HG03521 (cell line): Measurements from ENCODE around the gene ZMPSTE24.

Source experiments
- ATAC-seq: cut with Tn5 transposase; IDR thresholded peaks from one replicate; pipeline ENCODE4 v1.9.1; 2021; ENCODE audit warnings: mild to moderate bottlenecking, moderate library complexity; ENCODE audit not compliant: unreplicated experiment

ZMPSTE24 gene

DNA sequence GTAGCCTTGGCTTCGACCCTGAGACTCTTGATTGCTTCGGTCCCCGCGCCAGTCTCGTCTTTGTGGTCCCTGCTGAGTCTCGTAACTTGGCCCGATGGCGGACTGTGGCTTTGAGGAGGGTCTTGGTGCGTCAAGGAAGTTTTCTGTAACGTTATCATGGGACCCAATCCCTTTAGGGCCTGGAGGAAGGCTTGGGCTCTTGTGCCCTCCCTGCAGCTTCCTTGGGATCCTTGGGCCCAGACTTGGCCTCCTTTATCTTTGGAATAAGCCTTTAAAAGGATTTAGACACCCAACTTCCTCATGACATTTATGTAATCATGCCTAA lies 371 bp downstream of the ZMPSTE24 start:
- no peak for ATAC-seq

DNA sequence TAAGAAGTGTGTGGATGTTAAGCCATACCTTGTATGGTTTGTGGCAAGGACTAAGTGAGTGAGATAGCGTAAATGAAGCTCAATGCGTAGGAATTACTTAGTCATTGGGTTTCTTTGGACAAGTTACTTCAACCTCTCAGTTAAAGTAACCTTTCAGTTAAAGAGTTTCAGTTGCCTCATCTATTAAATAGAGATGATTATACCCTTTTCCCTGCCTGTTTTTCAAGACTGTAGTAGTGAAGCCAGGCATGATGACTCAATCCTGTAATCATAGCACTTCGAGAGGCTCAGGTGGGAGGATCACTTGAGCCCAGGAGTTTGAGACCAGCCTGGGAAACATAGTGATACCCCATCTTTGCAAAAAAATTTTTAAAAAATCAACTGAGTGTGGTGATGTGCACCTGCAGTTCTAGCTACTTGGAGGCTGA lies 6.3 kb downstream of the ZMPSTE24 start:
- no peak for ATAC-seq

DNA sequence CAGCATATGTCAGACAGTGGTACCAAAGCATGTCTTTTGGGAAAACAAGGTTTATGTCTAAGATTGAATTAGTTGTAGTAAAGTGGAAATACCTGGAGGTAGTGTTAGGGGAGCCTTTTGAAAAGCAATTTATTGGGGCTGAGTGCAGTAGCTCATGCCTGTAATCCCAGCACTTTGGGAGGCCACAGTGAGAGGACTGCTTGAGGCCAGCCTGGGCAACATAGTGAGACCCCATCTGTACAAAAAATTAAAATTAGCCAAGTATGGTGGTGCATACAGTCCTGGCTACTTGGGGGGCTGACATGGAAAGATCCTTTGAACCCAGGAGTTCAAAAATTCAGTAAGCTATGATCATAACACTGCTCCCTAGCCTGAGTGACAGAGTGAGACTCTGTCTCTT lies 7.3 kb downstream of the ZMPSTE24 start:
- ATAC-seq, result no peak

DNA sequence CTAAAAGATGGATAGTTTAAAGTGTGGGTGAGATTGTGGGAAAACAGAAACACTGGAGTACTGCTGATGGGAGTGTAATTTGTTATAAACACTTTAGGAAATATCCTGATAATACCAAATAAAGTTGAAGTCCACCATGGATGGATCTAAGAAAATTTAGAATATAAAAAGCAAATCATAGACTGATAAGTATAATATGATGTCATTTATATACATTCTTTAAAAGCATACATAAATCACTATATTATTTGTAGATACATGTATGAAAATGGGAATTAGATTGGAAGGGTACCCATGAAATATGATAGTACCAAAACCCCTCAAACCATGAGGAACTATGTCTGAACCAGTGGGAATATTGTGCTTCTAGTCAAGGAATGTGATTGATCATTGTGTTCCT lies 7.9 kb downstream of the ZMPSTE24 start:
- no peak for ATAC-seq

DNA sequence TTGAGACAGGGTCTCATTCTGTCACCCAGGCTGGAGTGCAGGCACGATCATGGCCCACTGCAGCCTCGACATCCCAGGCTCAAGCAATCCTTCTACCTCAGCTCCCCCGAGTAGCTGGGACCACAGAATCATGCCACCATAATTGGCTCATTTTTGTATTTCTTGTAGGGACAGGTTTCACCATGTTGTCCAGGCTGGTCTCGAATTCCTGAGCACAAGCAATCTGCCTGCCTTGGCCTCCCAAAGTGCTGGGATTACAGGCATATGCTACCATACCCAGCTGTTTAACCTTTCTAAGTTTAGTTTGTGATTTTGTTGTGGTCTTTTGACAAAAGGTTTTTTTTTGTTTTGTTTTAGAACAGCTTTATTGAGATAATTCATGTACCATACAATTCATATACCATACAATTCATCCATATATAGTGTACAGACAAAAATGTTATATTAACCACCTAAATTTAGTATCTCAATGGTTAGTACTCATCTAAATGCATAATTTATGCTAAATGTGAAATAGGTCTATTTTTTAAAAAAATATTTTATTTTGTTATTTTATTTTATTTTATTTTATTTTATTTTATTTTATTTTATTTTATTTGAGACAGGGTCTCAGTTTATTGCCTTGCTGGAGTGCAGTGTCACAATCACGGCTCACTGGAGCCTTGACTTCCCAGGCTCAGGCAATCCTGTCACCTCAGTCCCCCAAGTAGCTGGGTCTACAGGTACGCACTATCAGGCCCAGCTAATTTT lies 8.9 kb downstream of the ZMPSTE24 start:
- ATAC-seq, result no peak

DNA sequence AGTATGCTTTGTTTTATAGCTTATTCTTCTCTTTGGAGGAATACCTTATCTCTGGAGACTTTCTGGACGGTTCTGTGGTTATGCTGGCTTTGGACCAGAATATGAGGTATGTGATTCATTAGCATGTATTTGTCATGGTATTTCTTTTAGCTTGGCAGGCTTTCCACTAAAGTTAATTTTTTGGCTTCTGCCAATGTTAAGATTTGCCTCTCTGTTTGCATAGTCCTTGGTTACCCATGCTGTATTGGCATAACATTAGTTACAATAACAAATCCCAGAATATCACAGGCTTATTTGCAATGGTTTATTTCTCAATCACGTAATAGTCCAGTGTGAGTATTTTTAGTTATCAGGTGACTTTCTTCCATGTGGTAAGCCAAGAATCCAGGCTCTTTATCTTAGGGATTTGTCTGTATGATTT lies 9.7 kb downstream of the ZMPSTE24 start:
- ATAC-seq, result no peak

DNA sequence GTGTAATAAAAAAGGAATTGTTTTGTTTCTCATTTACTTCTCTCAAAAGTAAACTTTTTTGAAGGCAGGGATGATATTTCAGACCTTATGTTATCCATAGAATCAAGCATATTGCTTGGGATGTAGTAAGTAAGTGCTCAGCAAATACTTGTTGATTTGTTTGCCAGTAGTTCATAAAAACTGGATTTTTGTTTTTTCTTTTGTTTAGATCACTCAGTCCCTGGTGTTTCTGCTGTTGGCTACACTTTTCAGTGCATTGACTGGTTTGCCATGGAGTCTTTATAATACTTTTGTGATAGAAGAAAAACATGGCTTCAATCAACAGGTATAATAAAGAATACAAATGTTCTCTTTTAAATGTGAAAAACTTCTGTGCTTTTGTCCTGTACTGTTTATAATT lies 10.2 kb downstream of the ZMPSTE24 start:
- no peak for ATAC-seq

DNA sequence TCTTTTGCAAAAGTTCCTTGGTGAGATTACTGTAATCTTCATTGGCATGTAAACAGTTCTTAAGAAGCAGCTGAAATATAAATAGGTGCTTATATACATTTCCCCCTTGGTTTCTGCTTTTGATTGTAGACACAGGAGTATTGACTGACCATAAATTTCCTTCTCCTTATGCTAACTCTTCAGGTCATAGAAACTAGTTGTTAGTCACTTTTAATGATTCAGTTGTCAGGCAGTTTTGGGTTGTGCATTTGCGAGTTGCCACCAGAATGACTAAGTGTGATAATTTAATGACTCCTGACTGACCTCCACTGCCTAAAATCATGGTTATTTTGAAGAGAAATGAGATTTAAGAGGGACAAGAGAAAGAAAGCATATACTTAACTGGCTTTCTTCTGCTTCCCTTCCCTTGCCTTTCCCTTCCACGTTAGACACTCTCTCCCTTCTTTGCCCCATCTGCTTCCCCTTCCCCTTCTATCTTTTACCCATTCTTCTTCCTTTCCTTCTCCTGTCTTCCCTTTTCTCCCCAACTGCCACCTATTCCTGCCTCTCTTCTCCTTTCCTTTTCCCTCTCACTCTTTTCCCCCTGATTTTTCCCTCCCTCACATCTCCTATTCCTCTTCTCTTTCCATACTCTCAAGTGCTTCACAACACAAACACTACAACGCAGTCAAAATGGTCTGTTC lies 12.3 kb downstream of the ZMPSTE24 start:
- ATAC-seq, result no peak

DNA sequence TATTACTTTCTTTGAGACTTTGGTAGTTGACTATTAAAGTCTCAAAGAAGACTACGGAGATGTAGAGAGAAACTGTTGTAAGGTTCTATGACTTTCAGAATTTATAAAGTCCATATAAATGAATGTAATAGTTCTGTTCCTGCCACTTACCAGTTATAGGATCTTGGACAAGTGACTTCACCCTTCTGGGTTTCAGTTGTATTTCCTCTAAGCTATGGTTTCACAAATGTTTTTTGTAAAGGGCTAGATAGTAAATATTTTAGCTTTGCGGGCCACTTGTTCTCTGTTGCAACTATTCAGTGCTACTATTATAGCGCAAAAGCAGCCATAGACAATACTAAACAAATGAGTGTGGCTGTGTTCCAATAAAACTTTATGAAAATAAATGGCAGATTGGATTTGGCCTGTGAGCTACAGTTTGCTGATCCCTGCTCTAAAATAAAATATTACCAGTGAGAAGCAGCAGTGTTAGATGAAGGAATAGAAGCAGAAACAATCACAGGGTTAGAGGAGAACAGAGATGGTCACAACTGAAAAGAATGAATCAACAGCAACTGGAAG lies 14.7 kb downstream of the ZMPSTE24 start:
- no peak for ATAC-seq

DNA sequence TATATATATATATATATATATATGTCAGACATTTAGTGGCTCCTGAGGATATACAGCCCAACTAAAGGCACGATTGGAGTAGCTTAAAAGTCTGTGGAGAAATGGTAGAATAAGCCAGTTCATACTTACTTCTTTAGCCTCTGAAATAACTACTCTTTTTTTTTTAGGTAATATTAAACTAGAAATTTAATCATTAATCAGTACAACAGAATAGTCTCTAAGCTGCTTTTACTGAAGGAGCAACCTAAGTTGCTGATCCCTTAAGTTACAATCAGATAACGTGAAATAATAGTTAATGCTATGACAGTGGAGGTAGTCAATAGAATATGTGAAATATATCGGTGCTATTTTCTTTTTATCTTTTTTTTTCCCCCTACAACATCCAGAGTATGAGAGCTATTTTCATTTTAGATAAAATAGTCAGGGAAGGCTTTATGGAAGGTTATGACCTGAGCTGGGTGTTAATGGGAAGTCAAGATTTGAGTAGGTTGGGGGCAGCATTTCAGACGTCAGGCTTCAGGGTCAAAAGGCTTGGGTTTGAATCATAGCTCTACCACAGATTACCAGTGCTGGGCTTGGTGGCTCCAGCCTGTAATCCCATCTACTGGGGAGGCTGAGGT lies 15.6 kb downstream of the ZMPSTE24 start:
- no peak for ATAC-seq

DNA sequence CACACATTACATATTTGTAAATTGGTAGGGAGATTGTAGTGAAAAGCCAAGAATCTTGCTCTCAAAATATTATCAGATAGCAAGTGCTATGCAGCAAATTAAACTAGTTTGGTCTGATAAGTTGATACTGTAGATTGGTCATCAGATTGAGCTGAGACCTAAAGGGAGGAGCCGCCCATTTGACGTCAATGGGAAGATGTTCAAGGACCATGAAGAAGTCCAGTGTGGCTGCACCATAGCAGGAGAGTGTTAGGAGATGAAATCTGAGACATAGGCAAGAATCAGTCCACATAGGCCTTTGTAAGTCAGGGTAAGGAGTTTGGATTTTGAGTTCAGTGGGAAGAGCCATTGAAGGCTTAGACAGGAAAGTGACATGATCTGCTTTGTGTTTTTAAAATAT lies 16.3 kb downstream of the ZMPSTE24 start:
- ATAC-seq, result no peak

DNA sequence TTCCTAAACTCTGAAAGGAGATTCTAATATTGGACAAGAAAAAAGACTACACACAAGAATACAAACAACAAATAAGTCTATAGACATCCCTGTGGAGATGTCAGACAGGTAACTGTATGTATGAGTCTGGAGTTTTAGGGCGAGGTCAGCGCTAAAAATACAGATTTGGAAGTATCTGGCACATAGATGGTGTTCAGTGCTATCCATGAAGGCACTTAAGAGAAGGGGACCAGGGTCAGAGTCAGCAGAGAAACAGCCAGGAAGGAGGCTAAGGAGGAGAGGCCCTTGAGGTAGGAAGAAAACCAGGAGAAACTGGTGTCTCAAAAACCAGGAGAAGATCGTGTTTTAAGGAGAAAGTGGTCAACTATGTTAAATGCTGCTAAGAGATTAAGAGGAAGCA lies 18.1 kb downstream of the ZMPSTE24 start:
- ATAC-seq, result no peak

DNA sequence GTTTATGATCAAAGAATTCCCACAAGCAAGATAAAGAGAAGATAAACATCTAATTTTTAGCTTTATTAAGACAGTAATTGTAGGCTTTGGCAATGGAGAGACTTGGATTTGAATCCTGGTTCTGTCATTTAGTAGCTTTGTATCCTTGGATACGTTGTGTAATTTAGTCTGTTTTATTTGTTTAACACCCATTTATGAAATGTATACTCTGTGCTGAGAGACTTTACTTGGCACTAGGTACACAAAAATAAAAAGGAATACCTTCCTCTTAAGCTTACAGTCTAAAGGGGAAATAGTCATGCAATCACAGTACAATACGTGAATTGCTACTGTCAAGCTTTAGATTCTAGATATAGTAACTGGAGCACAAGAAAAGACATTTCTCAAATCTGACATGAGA lies 23.8 kb downstream of the ZMPSTE24 start:
- no peak for ATAC-seq

DNA sequence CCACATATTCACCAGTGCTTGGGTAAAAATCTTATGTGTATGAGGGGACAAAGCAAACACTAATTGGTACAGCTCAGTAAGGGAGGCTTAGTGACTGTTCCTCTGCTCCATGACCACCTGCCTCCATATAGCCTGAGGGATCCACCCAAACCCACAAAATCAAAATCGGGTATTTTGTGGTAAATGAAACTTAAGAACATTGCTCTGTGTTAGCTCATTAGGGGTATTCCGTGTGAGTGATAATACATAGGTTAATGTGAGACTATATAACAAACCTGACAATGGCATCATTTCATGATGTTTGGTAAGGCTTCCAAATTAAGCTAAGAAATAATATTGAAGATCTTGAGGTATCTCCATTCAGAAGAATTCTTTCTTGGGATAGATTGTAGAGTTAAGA lies 33.3 kb downstream of the ZMPSTE24 start:
- ATAC-seq, result no peak

DNA sequence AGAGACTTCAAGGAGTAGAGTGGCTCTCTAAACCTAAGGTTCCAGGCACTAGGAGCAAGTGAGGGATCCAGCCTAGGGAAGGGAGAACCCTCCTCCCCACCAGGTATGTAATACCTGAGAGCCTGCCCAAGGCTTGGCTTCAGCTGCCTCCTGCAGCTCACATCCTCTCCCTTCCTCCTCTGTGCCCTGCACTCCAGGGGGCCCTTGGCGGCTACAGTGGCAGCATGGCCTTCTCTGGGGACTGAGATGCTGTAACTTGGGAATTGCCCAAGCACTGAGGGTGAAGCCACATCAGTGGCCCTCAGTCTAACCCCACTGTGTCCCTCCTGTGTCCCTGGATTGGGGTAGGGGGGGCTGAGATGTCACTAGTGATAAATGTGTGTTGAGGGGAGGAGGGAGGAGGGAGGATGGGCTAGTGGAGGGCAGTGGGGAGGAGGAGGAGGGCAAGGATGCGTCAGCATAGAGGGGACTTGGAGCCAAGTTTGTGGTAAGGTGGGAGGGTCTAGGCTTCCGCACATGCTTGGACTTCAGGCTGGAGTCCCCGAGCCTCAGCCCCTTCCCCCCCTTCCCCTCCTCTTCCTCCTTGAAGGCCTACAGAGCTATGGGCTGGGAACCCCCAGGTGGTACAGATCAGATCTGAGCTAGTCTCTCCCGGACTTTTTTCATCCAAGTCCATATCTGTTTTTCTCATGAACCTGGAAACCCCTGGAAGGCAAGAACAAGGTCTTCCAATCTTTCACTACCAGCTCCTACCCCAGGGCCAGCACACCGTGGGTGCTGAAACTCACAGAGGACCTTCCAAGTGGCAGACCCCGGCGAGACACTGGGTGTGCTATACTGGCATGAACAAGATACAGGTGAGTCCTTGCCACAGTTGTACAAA lies 41.6 kb downstream of the ZMPSTE24 start:
- ATAC-seq, result no peak

DNA sequence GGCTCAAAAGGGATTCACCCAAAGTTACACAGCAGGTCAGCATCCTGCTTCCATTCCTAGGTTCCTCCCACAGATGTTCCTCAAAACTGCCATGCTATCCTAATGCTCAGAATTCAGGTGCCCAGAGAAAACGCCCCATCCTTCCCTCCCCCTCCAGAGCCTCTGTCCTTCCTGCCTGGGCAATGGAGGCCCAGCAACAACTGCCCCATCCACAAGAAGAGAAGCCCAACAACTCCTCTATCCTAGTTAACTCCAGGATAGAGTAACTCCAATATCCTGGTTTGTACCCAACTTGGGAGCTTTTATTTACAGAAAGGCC lies 42.2 kb downstream of the ZMPSTE24 start:
- no peak for ATAC-seq

DNA sequence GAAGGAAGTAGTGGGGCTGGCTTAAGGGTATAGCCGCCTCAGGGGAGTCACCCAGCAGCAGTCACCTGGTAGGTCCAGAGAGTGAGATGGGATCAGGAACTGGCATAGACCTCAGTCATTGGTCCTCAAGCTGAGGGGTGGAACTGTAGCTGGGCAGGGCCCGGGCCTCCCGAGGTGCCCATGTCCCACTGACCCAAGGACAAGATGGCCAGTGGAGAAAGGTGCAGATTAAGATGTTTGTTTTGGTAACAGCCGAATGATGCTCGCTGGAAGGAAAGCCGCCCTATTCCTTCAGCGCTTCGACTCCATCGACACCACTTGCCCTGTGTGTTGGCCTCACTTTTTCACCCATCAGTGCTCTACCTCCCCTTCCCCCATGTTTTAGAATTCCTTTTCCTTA lies 42.6 kb downstream of the ZMPSTE24 start:
- no peak for ATAC-seq

DNA sequence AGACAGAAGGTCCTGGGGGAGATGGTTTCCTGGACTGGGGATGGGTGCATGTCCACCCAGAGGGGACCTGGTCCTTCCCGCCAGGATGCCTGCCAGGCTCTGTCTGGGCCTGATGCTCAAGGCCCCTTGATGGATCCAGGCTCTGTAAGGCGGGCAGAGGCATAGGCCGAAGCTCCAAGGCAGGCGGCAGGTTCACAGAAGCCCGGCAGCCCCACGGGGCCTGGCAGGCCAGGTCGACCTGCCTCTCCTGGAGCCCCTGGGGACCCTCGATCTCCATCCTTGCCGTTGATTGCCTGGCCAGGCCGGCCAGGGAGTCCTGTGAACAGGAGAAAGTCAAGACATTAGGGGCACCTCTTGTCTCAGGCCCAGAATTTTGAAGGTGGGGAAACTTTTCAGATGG lies 43.0 kb downstream of the ZMPSTE24 start:
- ATAC-seq, result no peak

DNA sequence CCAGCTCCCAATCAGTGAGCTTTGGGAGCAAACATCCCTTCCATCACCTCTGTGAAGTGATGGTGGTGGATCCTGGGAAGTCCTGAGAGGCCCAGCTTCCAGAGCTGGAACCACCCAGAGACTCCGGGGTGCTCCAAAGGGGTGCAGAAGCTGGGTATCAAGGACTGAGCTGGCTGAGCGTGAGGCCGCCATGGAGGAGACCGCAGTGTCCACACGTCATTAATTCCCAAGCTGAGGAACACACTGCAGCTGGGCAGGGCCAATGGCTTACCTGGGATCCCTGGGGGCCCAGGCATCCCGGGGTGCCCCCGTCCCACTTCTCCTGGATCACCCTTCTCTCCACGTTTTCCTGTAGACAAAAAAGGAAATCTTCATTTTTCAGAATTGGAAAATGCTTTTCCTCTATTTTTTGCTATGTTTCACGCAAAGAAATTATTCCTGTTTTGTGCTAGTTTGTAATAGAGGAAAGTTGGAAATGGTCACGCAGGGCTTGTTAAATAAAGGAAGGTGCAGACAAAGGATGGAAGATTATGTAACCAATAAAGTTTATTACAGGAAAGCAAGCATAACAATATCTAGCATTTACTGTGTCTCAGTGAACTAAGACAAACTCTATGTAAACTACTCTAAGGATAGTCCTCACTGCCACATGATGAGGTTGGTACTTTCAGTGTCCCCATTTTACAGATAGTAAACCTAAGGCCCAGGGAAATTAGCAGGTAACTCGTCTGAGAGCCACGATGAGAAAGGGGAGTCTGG lies 43.7 kb downstream of the ZMPSTE24 start:
- no peak for ATAC-seq

DNA sequence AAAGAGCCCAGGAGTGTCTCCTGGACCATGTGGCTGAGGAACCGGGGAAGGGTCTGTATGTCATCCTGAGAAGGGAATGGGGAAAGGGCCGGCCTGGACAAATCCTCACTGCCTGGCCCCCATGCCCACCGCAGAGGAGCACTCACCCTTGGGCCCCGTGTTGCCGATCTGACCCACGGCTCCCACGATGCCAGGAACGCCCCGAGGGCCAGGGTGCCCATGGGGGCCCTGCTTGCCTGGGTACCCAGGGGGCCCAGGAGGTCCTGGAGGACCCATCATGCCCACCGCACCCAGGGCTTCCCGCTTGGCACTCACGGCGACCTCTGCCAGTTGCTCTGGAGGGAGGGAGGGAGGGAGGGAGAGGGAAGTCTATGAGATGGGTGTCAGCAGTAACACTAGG lies 44.4 kb downstream of the ZMPSTE24 start:
- ATAC-seq, result no peak
